Measurements from ENCODE around the gene ZNF547.

- TF ChIP-seq POLR2AphosphoS5 (IDR thresholded peaks at IDR 0.05; ENCODE audit: borderline replicate concordance, low read depth, low read length) (no peak), EZH2 (IDR thresholded peaks at IDR 0.05) (no peak)
These were observed 932 bp upstream of the ZNF547 start for GRCh38 chr19:57362419-57362818.

Data from SK-N-MC (cell line).